Putamen (tissue), 1 donor: Measurements from ENCODE around the gene DYRK1B.

Experiments
- DNase-seq: peaks from one replicate; pipeline ENCODE4 v3.0.0-alpha.2; 2016; ENCODE audit warnings: low spot score

Gene DYRK1B

GRCh38 chr19:39858541-39858940, 24.6 kb upstream of the DYRK1B start:
- DNase-seq: no peak

DNA sequence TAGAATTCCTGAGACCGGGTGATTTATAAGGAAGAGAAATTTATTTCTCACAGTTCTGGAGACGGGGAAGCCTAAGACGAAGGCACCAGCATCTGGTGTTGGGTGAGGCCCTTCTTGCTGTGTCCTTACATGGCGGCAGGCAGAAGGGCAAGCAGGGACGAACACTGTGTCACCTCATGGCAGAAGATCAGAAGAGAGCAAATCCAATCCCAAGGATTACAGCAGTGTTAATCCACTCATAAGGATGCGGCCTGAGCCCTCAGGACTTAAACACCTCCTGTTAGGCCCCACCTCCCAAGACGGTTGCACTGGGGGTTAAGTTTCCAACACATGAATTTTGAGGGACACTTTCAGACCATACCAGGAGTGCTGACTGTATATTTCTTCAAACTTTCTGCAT, 18.9 kb upstream of the DYRK1B start:
- DNase-seq: no peak

DNA sequence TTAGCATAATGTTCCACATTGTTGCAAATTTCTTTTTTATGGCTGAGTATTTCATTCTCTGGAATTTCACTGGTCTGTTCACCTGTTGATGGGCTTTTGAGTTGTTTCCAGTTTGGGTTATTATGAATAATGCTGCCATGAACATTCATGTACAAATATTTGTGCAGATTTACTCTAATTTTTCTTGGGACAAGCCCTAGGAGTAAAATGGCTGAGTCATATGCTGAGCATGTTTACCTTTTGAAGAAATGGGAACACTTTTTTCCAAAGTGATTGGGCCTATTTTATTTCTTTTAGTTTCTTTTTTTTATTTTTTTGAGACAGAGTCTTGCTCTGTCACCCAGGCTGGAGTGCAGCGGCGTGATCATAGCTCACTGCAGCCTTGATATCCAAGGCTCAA, 16.9 kb upstream of the DYRK1B start:
- no peak for DNase-seq

DNA sequence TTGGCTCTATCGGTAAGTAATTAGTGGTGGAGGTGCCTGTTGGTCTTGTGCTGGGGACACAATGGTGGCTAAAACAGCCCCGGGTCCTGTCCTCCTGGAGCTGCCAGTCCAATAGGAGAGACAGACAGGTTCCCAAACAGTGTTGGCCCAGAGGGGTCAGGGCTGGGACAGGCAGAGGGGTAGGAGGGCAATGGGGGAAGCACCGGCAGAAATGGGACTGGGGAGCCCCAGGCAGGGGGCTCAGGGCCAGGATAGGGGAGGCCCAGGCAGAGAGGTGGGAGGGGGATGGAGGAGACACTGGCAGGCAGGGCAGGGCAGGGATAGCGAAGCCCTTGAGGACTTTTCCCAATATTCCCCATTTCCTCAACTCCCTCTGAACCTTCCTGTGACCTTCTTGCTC, 14.4 kb upstream of the DYRK1B start:
- no peak for DNase-seq

GRCh38 chr19:39847525-39847924, 13.6 kb upstream of the DYRK1B start:
- DNase-seq: no peak

DNA sequence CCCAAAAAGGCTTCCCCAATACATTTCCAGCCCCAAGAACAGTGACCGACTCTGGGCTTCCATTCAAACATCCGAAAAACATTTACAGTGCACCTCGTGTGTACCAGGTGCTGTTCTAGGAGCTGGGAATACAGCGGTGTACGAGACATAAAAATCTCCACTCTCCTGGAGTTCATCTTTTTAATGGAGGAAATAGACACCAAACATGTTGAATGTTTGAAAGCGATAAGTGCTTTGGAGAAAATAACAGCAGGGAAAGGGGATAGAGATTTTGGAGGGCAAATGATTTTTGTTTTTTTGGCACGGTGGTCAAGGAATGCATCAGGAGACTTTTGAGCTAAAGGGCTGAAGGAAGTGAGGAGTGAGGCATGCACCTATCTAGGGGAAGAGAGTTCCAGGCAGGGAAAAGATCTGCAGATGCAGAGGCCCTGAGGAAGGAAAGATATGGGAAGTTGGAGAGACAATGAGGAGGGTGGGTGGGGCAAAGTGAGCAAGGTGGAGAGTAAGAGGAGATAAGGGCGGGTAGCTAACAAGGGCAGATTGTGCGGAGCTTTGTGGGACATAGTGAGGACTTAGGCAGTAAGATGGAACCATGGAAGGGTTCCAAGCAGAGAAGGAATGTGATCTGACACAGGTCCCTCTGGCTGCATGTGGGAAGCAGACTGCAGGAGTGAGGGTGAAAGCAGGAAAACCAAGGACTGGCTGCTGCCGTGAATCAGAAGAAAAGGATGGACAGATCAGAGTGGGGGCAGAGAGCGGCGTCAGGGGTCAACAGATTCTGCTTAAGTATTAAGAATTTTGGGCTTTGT, 12.9 kb upstream of the DYRK1B start:
- no peak for DNase-seq

DNA sequence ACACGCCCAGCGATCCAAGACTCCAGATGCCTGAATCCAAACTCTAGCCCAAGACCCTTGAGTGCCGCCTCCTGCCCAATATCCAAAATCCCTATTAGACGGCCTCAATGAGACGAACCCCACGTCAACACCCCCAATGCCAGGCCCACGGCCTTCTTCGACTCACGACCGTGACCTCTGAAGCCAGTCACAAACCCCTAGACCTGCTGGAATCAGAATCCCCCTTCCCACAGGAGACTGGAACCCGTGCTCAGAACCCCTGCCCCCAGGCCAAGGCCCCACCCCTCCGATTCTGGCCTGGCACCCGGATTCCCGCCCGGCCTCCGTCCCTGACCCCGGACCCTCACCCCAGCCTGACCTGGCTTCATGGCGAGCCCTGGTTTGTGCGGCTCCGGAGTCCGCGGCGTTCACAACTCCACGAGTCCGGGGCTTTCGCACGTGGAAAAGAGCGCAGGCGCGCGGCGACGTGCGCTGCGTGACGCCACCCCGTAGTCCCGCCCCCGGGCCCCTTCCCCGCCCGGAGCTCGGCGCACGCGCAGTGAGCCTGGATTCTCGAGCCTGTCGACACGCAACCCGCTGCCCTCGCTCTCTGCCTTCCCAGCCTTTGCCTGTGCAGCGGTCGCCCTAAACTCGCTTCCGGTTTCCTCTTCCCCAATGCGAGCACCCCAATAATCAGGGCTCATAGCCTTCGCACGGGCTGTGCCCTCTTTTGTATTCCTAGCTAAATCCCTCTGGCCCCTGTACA, 12.1 kb upstream of the DYRK1B start, which contains the start of gene FBL:
Gene FBL, minus strand, starts transcription at position 447 of the 745 bp plus-strand sequence. Its CDS starts 79 bp downstream, at position 368.
- DNase-seq: peak; percentile 91

DNA sequence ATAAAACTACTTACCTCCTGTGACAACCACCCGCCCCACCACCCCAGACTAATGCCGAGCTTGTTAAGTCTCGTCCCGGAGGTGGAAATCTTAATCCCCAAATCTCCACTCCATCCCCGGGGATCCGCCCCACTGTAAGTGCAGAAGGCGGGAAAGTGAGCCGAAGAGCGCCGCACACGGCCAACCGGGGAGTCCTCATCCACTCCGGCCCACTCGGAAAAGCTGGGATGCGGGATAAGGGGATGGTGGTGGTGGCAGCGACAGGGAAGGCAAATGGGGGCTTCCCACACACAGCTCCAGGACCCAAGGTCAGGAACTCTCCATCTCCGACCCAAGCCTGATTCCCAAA, 11.6 kb upstream of the DYRK1B start:
- DNase-seq: no peak

GRCh38 chr19:39845172-39845571, 11.2 kb upstream of the DYRK1B start:
- no peak for DNase-seq

- no peak for DNase-seq
Observed at GRCh38 chr19:39843919-39844793, 10.2 kb upstream of the DYRK1B start.

DNA sequence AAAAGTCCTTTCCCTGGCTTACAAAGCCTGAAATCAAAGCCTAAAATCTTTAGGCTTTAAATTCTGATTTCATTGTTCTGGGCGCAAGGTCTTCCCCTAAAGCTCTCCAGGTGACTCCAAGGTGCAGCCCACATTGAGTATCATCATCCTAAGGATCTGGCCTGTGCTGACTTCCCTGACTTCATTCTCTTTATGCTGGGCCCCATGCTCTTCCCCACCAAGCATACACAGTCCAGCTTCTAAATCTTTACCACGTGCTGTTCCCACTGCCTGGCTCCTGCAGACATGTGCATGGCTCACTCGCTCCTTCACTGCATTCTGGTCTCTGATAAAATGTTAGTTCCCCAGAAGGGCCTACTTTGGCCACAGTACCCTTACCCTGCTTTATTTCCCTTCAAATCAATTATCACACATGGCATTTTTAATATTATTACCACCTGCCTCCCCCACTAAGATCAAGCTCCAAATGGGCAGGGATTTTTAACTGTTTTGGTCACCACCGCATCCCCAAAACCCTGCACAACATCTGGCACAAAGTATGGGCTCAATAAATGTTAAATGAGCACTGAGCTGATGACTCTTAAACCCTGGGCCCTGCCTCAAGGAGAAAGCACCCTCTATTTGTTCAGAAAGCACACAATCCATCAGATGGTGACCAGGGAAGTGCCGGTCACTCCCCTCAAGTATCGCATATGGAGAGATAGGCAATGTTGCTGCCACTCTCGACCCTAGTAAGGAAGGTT, 8.9 kb upstream of the DYRK1B start:
- no peak for DNase-seq

DNA sequence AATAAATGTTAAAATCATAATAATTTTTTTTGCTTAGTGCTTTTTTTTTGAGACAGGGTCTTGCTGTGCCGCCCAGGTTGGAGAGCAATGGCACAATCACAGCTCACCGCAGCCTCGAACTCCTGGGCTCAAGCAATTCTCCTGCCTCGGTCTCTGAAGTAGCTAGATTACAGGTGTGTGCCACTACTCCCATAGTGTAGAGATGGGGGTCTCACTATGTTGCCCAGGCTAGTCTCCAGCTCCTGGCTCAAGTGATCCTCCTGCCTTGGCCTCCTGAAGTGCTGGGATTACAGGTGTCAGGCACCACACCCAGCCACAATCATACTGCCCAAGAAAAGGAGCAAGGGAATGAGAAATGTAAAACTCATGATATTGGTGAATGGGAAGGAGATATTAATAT, 7.1 kb upstream of the DYRK1B start:
- DNase-seq: no peak

DNA sequence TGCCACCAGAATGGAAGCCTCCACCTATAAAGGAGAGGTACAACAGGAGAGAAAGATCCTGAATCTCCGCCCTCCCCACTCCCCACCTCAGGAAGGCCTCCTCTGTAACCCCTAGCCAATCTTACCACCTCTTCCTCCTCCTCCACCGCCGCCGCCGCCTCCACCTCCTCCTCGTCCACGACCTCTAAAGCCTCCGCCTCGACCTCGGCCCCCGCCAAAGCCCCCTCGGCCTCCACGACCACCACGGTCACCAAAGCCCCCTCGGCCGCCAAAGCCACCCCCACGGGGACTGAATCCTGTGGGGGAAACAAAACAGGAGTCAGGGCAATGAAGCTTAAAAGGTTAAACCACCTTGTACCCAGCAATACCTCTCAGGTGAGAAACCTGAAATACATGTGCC, 6.5 kb upstream of the DYRK1B start:
- no peak for DNase-seq

DNA sequence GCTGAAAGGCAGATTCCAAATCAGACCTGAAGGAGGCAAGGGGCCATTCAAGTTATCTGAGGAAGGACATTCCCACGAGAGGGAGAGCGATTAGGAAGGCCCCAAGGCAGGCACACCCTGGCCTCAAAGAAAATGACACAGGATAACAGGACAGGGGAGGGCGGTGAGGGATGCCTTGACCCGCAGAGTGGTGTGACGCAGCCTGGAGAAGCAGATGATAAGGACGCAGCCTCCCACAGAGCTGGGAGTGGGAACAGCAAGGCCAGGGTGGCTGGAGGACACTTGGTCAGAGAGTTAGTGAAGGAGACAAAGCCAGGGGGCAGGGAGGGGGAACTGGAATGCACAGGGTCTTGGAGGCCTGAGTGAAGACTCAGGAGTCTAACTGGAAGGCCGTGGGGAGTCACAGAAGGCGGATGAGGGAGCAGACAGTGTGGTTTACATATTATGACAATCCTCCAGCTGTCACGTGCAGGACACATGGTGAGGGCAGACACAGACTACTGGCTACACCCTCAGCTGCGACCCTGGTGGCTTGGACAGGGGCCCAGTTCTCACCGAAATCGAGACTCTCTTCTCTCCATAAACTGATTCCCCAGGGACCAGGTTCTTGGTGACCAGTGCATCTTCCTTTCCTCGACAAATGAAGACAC, 5.8 kb upstream of the DYRK1B start:
- no peak for DNase-seq

DNA sequence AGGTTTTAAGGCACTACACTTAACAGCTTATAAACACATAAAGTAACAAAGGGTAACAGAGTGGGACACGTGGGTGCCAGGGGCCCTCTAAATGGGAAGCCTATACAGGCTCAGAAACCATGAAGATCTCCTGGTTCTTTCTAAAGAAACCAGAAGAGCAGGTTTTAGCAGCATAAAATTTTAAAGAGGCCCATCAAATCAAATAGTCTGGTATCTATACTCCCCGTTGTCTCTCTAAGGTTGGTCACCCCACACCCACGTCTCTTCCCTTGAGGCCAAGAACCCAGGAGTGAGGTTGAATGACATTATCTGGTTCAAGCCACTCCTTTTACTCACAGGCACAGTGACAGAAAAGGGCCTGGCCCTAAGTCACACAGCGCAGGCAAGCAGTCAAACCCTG, 4.6 kb upstream of the DYRK1B start:
- DNase-seq: no peak

DNA sequence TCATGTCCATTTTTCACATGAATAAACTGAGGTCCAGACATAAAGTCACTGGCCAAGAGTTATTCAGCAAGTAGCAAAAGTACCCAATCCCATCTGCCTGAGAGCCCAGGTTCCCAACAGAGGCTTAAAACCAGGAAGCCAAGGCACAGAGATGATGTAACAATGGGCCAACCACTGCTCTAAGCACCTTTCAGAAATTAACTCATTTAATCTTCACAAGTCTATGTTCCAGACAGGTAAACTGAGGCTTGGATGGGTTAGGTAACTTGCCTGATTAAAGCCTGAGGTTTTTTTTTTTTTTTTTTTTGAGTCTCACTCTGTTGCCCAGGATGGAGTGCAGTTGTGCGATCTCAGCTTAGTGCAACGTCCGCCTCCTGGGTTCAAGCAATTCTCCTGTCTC, 4.0 kb upstream of the DYRK1B start:
- DNase-seq: no peak

GRCh38 chr19:39834287-39834841, 402 bp upstream of the DYRK1B start:
- no peak for DNase-seq

- no peak for DNase-seq
Observed at GRCh38 chr19:39833160-39833463, 850 bp downstream of the DYRK1B start.

- DNase-seq: no peak
Observed at GRCh38 chr19:39832341-39833083, 1.4 kb downstream of the DYRK1B start.

DNA sequence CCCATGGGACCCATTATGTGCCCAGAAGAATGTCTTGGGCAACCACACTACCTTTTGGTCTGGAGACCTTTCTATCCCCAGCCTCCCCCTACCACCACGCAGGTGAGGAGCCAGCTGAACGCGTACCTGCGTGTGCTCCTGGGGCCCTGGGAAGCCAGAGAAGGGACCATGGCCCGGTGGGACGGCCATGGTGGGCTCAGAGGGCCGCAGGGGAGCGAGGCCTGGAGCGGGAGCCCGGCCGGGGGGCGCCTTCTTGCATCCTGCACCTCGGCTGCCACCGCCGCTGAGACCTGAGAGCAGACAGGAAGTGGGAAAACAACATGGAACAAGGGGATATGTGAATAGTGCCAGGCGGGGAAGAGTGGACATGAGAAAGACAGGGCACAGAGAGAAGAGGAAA, 2.3 kb downstream of the DYRK1B start:
- no peak for DNase-seq

DNA sequence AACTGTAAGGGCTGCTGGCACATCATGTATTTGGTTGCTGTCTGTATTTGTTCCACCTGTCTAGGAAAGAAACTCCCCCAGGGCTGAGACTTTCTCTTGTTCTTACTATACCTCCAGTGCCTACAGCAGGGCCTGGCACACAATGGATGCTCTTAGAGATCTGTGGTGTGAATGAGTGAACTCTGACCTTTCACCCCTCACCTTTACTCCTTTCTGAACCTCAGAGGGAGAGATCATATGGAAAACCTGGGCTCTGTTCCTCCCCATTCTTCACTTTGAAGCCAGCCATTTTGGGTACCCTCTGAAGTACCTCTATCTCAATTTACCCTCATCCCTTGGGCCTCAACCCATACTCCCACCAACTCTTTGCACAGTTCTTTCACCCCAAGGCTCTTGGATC, 3.1 kb downstream of the DYRK1B start:
- DNase-seq: no peak
